ENCODE data around the gene LRP2BP.

GRCh38 chr4:185374573-185374972, 21.2 kb downstream of the LRP2BP start:
- no peak for TF ChIP-seq POLR2AphosphoS2 (conservative IDR thresholded peaks at IDR 0.05; ENCODE audit: low read length)
- TF ChIP-seq BHLHE40 (IDR thresholded peaks at IDR 0.05; ENCODE audit: low read depth, low read length) = no peak
- no peak for TF ChIP-seq CTCF (IDR thresholded peaks at IDR 0.05)
- no peak for TF ChIP-seq HMGXB4 (CRISPR knock-in tag; IDR thresholded peaks at IDR 0.05; ENCODE audit: borderline replicate concordance)
- TF ChIP-seq MAX (IDR thresholded peaks at IDR 0.05) = no peak
